Pancreas (tissue), 10 donors: ENCODE measurements around the gene RAX2. TPM values are rescaled to one million over a fixed set of nuclear protein-coding genes. Genes with fewer than 3 reads are reported as not detected.

ENCODE experiments used
- ATAC-seq, 4 donors: fragments of 200-7000 bp; cut with Tn5 transposase; one replicate each; pipeline versions ENCODE4 v1.8.0 to v1.9.1; 2020; ENCODE audit warnings: mild to moderate bottlenecking in 4 of 4, moderate library complexity in 4 of 4
- DNase-seq, 6 donors: peaks; one replicate each; pipeline ENCODE4 v3.0.0-alpha.2; 2020
- FAIRE-seq: peaks from 2 replicates; lab custom pipeline; 2012; peaks lifted over from hg19 to GRCh38; lab: Jason Lieb, UNC
- H3K27ac ChIP-seq, 4 donors: fragments of 200-600 bp; sonication (generic); 1 replicate in 3 of 4; 2 replicates in 1 of 4; pipeline versions ENCODE4 v1.5.0 to v1.8.0; 2020
- H3K27me3 ChIP-seq, 4 donors: fragments of 200-600 bp; one replicate each; pipeline ENCODE4 v1.8.0; 2021
- H3K36me3 ChIP-seq, 3 donors: fragments of 200-600 bp; sonication (generic) in 1 of 3; one replicate each; pipeline versions ENCODE4 v1.5.0 to v1.8.0; 2020 to 2021
- H3K4me1 ChIP-seq, 3 donors: fragments of 200-600 bp; one replicate each; pipeline ENCODE4 v1.8.0; 2021
- H3K4me3 ChIP-seq, 4 donors: fragments of 200-600 bp; sonication (generic) in 2 of 4; one replicate each; pipeline versions ENCODE4 v1.5.0 to v1.8.0; 2020 to 2021
- H3K9me3 ChIP-seq, 4 donors: fragments of 200-600 bp; one replicate each; pipeline ENCODE4 v1.8.0; 2021
- CTCF ChIP-seq, 4 donors: fragments of 200-600 bp; sonication (generic) in 3 of 4; IDR thresholded peaks; one replicate each; pipeline versions ENCODE4 v1.5.0 to v1.8.0; 2021; ENCODE audit warnings: antibody characterized with exemption in 4 of 4
- whole genome bisulfite sequencing, 2 donors: extraction: QIAGEN DNeasy Blood & Tissue Kit; methylation state at CpG; one replicate each; pipeline ENCODE4 v1.1.7; 2013; 5-methylcytosine and 5-hydroxymethylcytosine counted together
- intact Hi-C, 3 donors: fragments of 100-400 bp; cut with DNase I; formaldehyde crosslinking; loops; one replicate each; pipeline versions ENCODE4 v1.11.1 to v1.14.2; 2022
- polyA plus RNA-seq, 2 donors: library from polyadenylated mRNA; stranded (reverse); fragments of 200-250 nt; gene quantifications; one replicate each; pipeline ENCODE4 v1.2.3, GENCODE V29; 2013
- total RNA-seq, 6 donors: library from RNA; stranded (reverse); fragmentation: NEBNext Ultra II Directional in 4 of 6; extraction: Animal tissue kit (Norgen Biotek cat#: 25700) in 4 of 6; gene quantifications; one replicate each; pipeline versions ENCODE4 v1.2.1 to v1.2.4, GENCODE V29; 2021 to 2023
- donor health status: healthy with polysubstance abuse.
- donor health status: DM: no; HTN: no; CAD: no; lungs with moderate emphysema.
- donor health status: DM: no; HTN: no; CAD: no.
- donor health status: control.
- donor health status: control.
- donor health status: Bipolar disorder and iron deficiency.
- donor health status: DM: yes; HTN: yes; CAD: no.
- donor health status: DM: no; HTN: no; CAD: no.
- donor health status: DM: no; HTN: no; CAD: no.
- donor health status: DM: yes; HTN: yes; CAD: no.

The RAX2 gene
- total and polyA plus RNA-seq, 8 donors = not detected

GRCh38 chr19:3785938-3786824 is 14.2 kb upstream of the RAX2 start, which contains the start of gene MATK:
Gene MATK (minus strand): TSS chr19:3786381. CDS start chr19:3785135, 1,246 bp downstream.
- peak in 2 of 4 donors; percentile 19 to 25 for ATAC-seq
- peak in 1 of 6 donors; percentile 50 for DNase-seq

GRCh38 chr19:3785451-3785937 is 13.5 kb upstream of the RAX2 start:
- no peak for DNase-seq
- Histone ChIP-seq H3K4me3 (peak overlapping the region in 2 of 4 donors; percentile 5 to 38), H3K9me3 (peaks cover 0 to 4% (median 0%) of the 10 kb centered on the region in 4 donors), H3K27me3 (no peaks in the 10 kb centered on the region), H3K36me3 (no peaks in the 10 kb centered on the region), H3K27ac (no peak overlapping the region), H3K4me1 (no peaks in the 10 kb centered on the region)
- ATAC-seq = peak in 3 of 4 donors; percentile 17 to 52 (median 25)
- no peak for FAIRE-seq
- WGBS, 2 donors = 0 to 1% methylated on average over 43 to 47 of the region's 47 CpGs
- no peak for TF ChIP-seq CTCF (IDR thresholded peaks at IDR 0.05)
- intact Hi-C loops = no loop called here

More at GRCh38 chr19:3785938-3786824, 14.2 kb upstream of the RAX2 start, which contains the start of gene MATK:
- H3K27ac ChIP-seq = no peak within 1 kb of the TSS
- peaks cover 0 to 4% (median 0%) of the 10 kb centered on the region in 4 donors for H3K9me3 ChIP-seq
- FAIRE-seq = no peak
- peak within 1 kb of the TSS in 2 of 4 donors; percentile 5 to 38 for H3K4me3 ChIP-seq
- intact Hi-C loops = no loop called here
- WGBS, 2 donors = 5 to 6% methylated on average over 26 to 100 of the region's 101 CpGs
- H3K4me1 ChIP-seq = no peaks in the 10 kb centered on the region
- no peaks in the 10 kb centered on the region for H3K36me3 ChIP-seq
- no peak for TF ChIP-seq CTCF (IDR thresholded peaks at IDR 0.05)
- no peaks in the 10 kb centered on the region for H3K27me3 ChIP-seq

GRCh38 chr19:3784607-3785450 is 12.8 kb upstream of the RAX2 start:
- Histone ChIP-seq H3K4me3 (peak overlapping the region in 1 of 4 donors; percentile 38), H3K36me3 (no peaks in the 10 kb centered on the region), H3K27me3 (no peaks in the 10 kb centered on the region), H3K27ac (no peak overlapping the region), H3K9me3 (peaks cover 0 to 4% (median 0%) of the 10 kb centered on the region in 4 donors), H3K4me1 (no peaks in the 10 kb centered on the region)
- DNase-seq = no peak
- TF ChIP-seq CTCF (IDR thresholded peaks at IDR 0.05) = no peak
- 26 to 33% methylated on average over 22 to 25 of the region's 25 CpGs for WGBS, 2 donors
- peak in 2 of 4 donors; percentile 15 to 33 for ATAC-seq
- no peak for FAIRE-seq
- intact Hi-C loops = no loop called here

- Histone ChIP-seq H3K4me3 (no peak overlapping the region), H3K9me3 (peaks cover 0 to 4% (median 0%) of the 10 kb centered on the region in 4 donors), H3K4me1 (no peaks in the 10 kb centered on the region), H3K27ac (no peak overlapping the region), H3K27me3 (no peaks in the 10 kb centered on the region), H3K36me3 (no peaks in the 10 kb centered on the region)
- intact Hi-C loops = no loop called here
- WGBS, 2 donors = 75 to 79% methylated on average over 48 to 49 of the region's 49 CpGs
- FAIRE-seq (no peak), ATAC-seq (peak in 1 of 4 donors; percentile 14), DNase-seq (no peak)
- TF ChIP-seq CTCF (IDR thresholded peaks at IDR 0.05) = no peak
These were observed 11.9 kb upstream of the RAX2 start for GRCh38 chr19:3783660-3784584.
